HG02759 (cell line): ENCODE data around the gene CLEC18B.
"Not testable (repeated sequence)": the region's sequence is repeated elsewhere in the genome, so short reads cannot be mapped to it uniquely, and the experiment has no call there.

ENCODE experiments used
- ATAC-seq: cut with Tn5 transposase; IDR thresholded peaks from one replicate; pipeline ENCODE4 v1.9.1; 2021; ENCODE audit warnings: mild to moderate bottlenecking, moderate library complexity; ENCODE audit not compliant: unreplicated experiment

CLEC18B gene

GRCh38 chr16:74420612-74421481, at the start of gene CLEC18B:
Gene CLEC18B, minus strand, starts transcription at chr16:74421478. Its CDS starts 208 bp downstream, at chr16:74421270.
- ATAC-seq: not testable (repeated sequence)

- no peak for ATAC-seq
Observed at GRCh38 chr16:74469946-74470478, 48.7 kb upstream of the CLEC18B start.

- ATAC-seq: no peak
Observed at GRCh38 chr16:74468807-74469525, 47.7 kb upstream of the CLEC18B start.

- no peak for ATAC-seq
Observed at GRCh38 chr16:74466872-74467271, 45.6 kb upstream of the CLEC18B start.

- no peak for ATAC-seq
Observed at GRCh38 chr16:74465851-74466685, 44.8 kb upstream of the CLEC18B start.

GRCh38 chr16:74465281-74465680, 44.0 kb upstream of the CLEC18B start:
- ATAC-seq: no peak

GRCh38 chr16:74463888-74464287, 42.6 kb upstream of the CLEC18B start:
- ATAC-seq: no peak

GRCh38 chr16:74462361-74462760, 41.1 kb upstream of the CLEC18B start:
- no peak for ATAC-seq

GRCh38 chr16:74461826-74462225, 40.5 kb upstream of the CLEC18B start:
- no peak for ATAC-seq

- ATAC-seq: no peak
Observed at GRCh38 chr16:74460542-74460941, 39.3 kb upstream of the CLEC18B start.

GRCh38 chr16:74456290-74456625, 35.0 kb upstream of the CLEC18B start:
- no peak for ATAC-seq

- no peak for ATAC-seq
Observed at GRCh38 chr16:74455619-74456289, 34.5 kb upstream of the CLEC18B start.

GRCh38 chr16:74455213-74455612, 33.9 kb upstream of the CLEC18B start:
- no peak for ATAC-seq

GRCh38 chr16:74451951-74452758, 30.9 kb upstream of the CLEC18B start:
- peak; percentile 93 for ATAC-seq

- no peak for ATAC-seq
Observed at GRCh38 chr16:74450967-74451760, 29.9 kb upstream of the CLEC18B start.

- ATAC-seq: no peak
Observed at GRCh38 chr16:74450236-74450635, 29.0 kb upstream of the CLEC18B start.

GRCh38 chr16:74449470-74449869, 28.2 kb upstream of the CLEC18B start:
- no peak for ATAC-seq

GRCh38 chr16:74448990-74449389, 27.7 kb upstream of the CLEC18B start:
- no peak for ATAC-seq

- no peak for ATAC-seq
Observed at GRCh38 chr16:74447578-74447977, 26.3 kb upstream of the CLEC18B start.
